HG03342 (cell line): ENCODE results near the gene ANKRD44.
"Not testable (repeated sequence)": the region's sequence is repeated elsewhere in the genome, so short reads cannot be mapped to it uniquely, and the experiment has no call there.

ENCODE experiments used
- ATAC-seq: cut with Tn5 transposase; IDR thresholded peaks from one replicate; pipeline ENCODE4 v1.9.1; 2021; ENCODE audit warnings: mild to moderate bottlenecking, moderate library complexity; ENCODE audit not compliant: unreplicated experiment

The ANKRD44 gene

GRCh38 chr2:197088694-197089093 lies 221.9 kb downstream of the ANKRD44 start:
- ATAC-seq = no peak

GRCh38 chr2:197086500-197086899 lies 224.1 kb downstream of the ANKRD44 start:
- ATAC-seq = peak; percentile 58

GRCh38 chr2:197085665-197086064 lies 224.9 kb downstream of the ANKRD44 start:
- ATAC-seq = no peak

- ATAC-seq = no peak
Measured at GRCh38 chr2:197081294-197081693, 229.3 kb downstream of the ANKRD44 start.

GRCh38 chr2:197080578-197081216 lies 229.9 kb downstream of the ANKRD44 start:
- ATAC-seq = no peak

GRCh38 chr2:197079832-197080555 lies 230.6 kb downstream of the ANKRD44 start:
- no peak for ATAC-seq

- ATAC-seq = no peak
Measured at GRCh38 chr2:197079414-197079813, 231.2 kb downstream of the ANKRD44 start.

GRCh38 chr2:197078535-197078934 lies 232.0 kb downstream of the ANKRD44 start:
- no peak for ATAC-seq

- no peak for ATAC-seq
Measured at GRCh38 chr2:197077336-197077735, 233.2 kb downstream of the ANKRD44 start.

- no peak for ATAC-seq
Measured at GRCh38 chr2:197076652-197077051, 233.9 kb downstream of the ANKRD44 start.

- ATAC-seq = no peak
Measured at GRCh38 chr2:197075754-197076337, 234.7 kb downstream of the ANKRD44 start.

GRCh38 chr2:197075281-197075680 lies 235.3 kb downstream of the ANKRD44 start:
- no peak for ATAC-seq

- ATAC-seq = no peak
Measured at GRCh38 chr2:197073701-197074433, 236.7 kb downstream of the ANKRD44 start.

GRCh38 chr2:197073270-197073669 lies 237.3 kb downstream of the ANKRD44 start:
- ATAC-seq = no peak

GRCh38 chr2:197072533-197072932 lies 238.0 kb downstream of the ANKRD44 start:
- ATAC-seq = no peak

GRCh38 chr2:197071790-197072436 lies 238.7 kb downstream of the ANKRD44 start:
- ATAC-seq = no peak

GRCh38 chr2:197071213-197071612 lies 239.4 kb downstream of the ANKRD44 start:
- ATAC-seq = no peak

GRCh38 chr2:197069958-197070357 lies 240.6 kb downstream of the ANKRD44 start:
- no peak for ATAC-seq

GRCh38 chr2:197062574-197062973 lies 248.0 kb downstream of the ANKRD44 start:
- not testable (repeated sequence) for ATAC-seq

- ATAC-seq = no peak
Measured at GRCh38 chr2:197059477-197059876, 251.1 kb downstream of the ANKRD44 start.

- ATAC-seq = no peak
Measured at GRCh38 chr2:197058777-197059300, 251.7 kb downstream of the ANKRD44 start.
